Panc1 (cell line): ENCODE data around the gene RNF125.

Source experiments
- POLR2AphosphoS5 ChIP-seq: IDR thresholded peaks from 2 replicates; pipeline ENCODE4 v1.6.1; 2012; ENCODE audit warnings: mild to moderate bottlenecking, low read depth, low read length, moderate library complexity
- TCF7L2 ChIP-seq: IDR thresholded peaks from 2 replicates; pipeline ENCODE4 v1.6.1; 2011; ENCODE audit warnings: mild to moderate bottlenecking, low read depth, low read length, inconsistent platforms
- TF ChIP-seq, protein P1 (sequence below): fragments of 450-650 bp; IDR thresholded peaks from 2 replicates; pipeline ENCODE4 v1.5.1; 2017; ENCODE audit warnings: mild to moderate bottlenecking

DNA sequence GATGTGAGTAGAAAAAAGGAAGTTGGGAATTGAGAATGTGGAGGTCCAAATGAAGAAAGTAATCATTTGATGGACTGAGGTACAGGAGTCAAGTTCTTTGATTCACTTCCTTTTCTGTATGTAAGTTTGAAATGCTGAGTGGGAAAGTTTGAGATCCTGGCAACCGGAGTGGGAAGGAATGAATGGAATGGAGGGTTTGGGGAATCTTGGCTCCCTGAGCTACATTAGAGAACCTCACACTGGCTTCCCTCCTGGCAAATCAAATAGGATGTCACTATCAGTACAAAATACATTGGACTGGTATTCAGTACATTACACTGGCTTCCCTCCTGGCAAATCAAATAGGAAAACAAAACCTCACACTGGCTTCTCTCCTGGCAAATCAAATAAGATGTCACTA is 63.3 kb downstream of the RNF125 start:
- TF ChIP-seq TCF7L2 (no peak), POLR2AphosphoS5 (no peak)
- TF ChIP-seq, protein P1, sequence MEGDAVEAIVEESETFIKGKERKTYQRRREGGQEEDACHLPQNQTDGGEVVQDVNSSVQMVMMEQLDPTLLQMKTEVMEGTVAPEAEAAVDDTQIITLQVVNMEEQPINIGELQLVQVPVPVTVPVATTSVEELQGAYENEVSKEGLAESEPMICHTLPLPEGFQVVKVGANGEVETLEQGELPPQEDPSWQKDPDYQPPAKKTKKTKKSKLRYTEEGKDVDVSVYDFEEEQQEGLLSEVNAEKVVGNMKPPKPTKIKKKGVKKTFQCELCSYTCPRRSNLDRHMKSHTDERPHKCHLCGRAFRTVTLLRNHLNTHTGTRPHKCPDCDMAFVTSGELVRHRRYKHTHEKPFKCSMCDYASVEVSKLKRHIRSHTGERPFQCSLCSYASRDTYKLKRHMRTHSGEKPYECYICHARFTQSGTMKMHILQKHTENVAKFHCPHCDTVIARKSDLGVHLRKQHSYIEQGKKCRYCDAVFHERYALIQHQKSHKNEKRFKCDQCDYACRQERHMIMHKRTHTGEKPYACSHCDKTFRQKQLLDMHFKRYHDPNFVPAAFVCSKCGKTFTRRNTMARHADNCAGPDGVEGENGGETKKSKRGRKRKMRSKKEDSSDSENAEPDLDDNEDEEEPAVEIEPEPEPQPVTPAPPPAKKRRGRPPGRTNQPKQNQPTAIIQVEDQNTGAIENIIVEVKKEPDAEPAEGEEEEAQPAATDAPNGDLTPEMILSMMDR: no peak
